Posterior vena cava (tissue), 2 donors: ENCODE results near the gene ANTXRL. TPM values are rescaled to one million over a fixed set of nuclear protein-coding genes. Genes with fewer than 3 reads are reported as not detected.
"Not testable (repeated sequence)": the region's sequence is repeated elsewhere in the genome, so short reads cannot be mapped to it uniquely, and the experiment has no call there.

Experiments used
- DNase-seq: peaks from one replicate; pipeline ENCODE4 v3.0.0-alpha.2; 2020; ENCODE audit warnings: low spot score
- intact Hi-C, 2 donors: fragments of 100-400 bp; cut with DNase I; formaldehyde crosslinking; loops; one replicate each; pipeline versions ENCODE4 v1.14.1 to v1.14.2; 2022 to 2023
- total RNA-seq, 2 donors: library from RNA; stranded (reverse); fragmentation: NEBNext Ultra II Directional; extraction: Animal tissue kit (Norgen Biotek cat#: 25700); gene quantifications; one replicate each; pipeline ENCODE4 v1.2.1, GENCODE V29; 2021
- donor health status: DM: yes; HTN: yes; CAD: no.
- donor health status: DM: yes; HTN: yes; CAD: no.

The ANTXRL gene
- total RNA-seq, 2 donors from 2014 or later: not detected

- intact Hi-C loops, DNase-seq: not testable (repeated sequence)
Measured at GRCh38 chr10:46302765-46303352, 16.1 kb downstream of the ANTXRL start.

GRCh38 chr10:46304062-46304461 is 17.3 kb downstream of the ANTXRL start:
- intact Hi-C loops: no loop called here
- DNase-seq: no peak

- intact Hi-C loops, DNase-seq: not testable (repeated sequence)
Measured at GRCh38 chr10:46304671-46305070, 17.9 kb downstream of the ANTXRL start.

GRCh38 chr10:46305079-46305818 is 18.5 kb downstream of the ANTXRL start:
- intact Hi-C loops: no loop called here
- no peak for DNase-seq

GRCh38 chr10:46305986-46306385 is 19.2 kb downstream of the ANTXRL start:
- intact Hi-C loops: no loop called here
- DNase-seq: no peak

- intact Hi-C loops: no loop called here
Measured at GRCh38 chr10:46306516-46307184, 19.9 kb downstream of the ANTXRL start.

GRCh38 chr10:46307281-46308112 is 20.7 kb downstream of the ANTXRL start:
- intact Hi-C loops: no loop called here
- no peak for DNase-seq

More at GRCh38 chr10:46306516-46307184, 19.9 kb downstream of the ANTXRL start:
- no peak for DNase-seq

- intact Hi-C loops: no loop called here
- DNase-seq: no peak
Measured at GRCh38 chr10:46308113-46308415, 21.3 kb downstream of the ANTXRL start.

GRCh38 chr10:46308666-46309450 is 22.1 kb downstream of the ANTXRL start:
- no peak for DNase-seq
- intact Hi-C loops: no loop called here

- DNase-seq: no peak
- intact Hi-C loops: no loop called here
Measured at GRCh38 chr10:46309511-46310142, 22.8 kb downstream of the ANTXRL start.

GRCh38 chr10:46310143-46310514 is 23.3 kb downstream of the ANTXRL start:
- intact Hi-C loops: no loop called here
- DNase-seq: no peak

GRCh38 chr10:46310851-46311250 is 24.1 kb downstream of the ANTXRL start:
- intact Hi-C loops: no loop called here
- no peak for DNase-seq

GRCh38 chr10:46311501-46311951 is 24.7 kb downstream of the ANTXRL start:
- peak; percentile 76 for DNase-seq
- intact Hi-C loops: no loop called here

- intact Hi-C loops: not testable (repeated sequence)
- DNase-seq: peak; percentile 68
Measured at GRCh38 chr10:46311961-46312431, 25.2 kb downstream of the ANTXRL start.

- DNase-seq: no peak
- intact Hi-C loops: no loop called here
Measured at GRCh38 chr10:46312953-46313352, 26.2 kb downstream of the ANTXRL start.

GRCh38 chr10:46314071-46314470 is 27.3 kb downstream of the ANTXRL start:
- no peak for DNase-seq
- intact Hi-C loops: no loop called here

GRCh38 chr10:46315071-46315860 is 28.5 kb downstream of the ANTXRL start:
- intact Hi-C loops, DNase-seq: not testable (repeated sequence)

GRCh38 chr10:46317370-46317769 is 30.6 kb downstream of the ANTXRL start:
- intact Hi-C loops: no loop called here
- no peak for DNase-seq
